MG63 (cell line): ENCODE data around the gene DCAF5. TPM values are rescaled to one million over a fixed set of nuclear protein-coding genes. Genes with fewer than 3 reads are reported as not detected.

Experiments used
- DNase-seq: peaks from one replicate; pipeline ENCODE4 v3.0.0-alpha.2; 2020
- H3K27me3 ChIP-seq: fragments of 250-450 bp; sonication (Bioruptor Pico); 2 replicates; pipeline ENCODE4 v1.5.1; 2020; ENCODE audit warnings: mild to moderate bottlenecking, moderate library complexity
- H3K36me3 ChIP-seq: fragments of 250-450 bp; sonication (Bioruptor Pico); 2 replicates; pipeline ENCODE4 v1.5.1; 2020; ENCODE audit warnings: mild to moderate bottlenecking, moderate library complexity
- H3K4me3 ChIP-seq: fragments of 250-450 bp; sonication (Bioruptor Pico); 2 replicates; pipeline ENCODE4 v1.5.1; 2020; ENCODE audit warnings: mild to moderate bottlenecking, moderate library complexity
- H3K9me3 ChIP-seq: fragments of 250-450 bp; sonication (Bioruptor Pico); 2 replicates; pipeline ENCODE4 v1.5.1; 2020; ENCODE audit warnings: mild to moderate bottlenecking, moderate library complexity
- total RNA-seq: library from RNA; depleted of rRNA; stranded (reverse); fragments of >200 nt; shearing (Covaris generic); gene quantifications from 2 replicates; pipeline ENCODE4 v1.2.3, GENCODE V29; 2014; ENCODE audit warnings: low replicate concordance

DCAF5 gene
- total RNA-seq, 1 experiment from 2014 or later: 7.6 TPM

- Histone ChIP-seq H3K4me3 (peak overlapping the region; percentile 64), H3K27me3 (no peaks in the 10 kb centered on the region), H3K9me3 (no peaks in the 10 kb centered on the region), H3K36me3 (peaks cover 3% of the 10 kb centered on the region; the same call in 1 of the 2 replicates)
- no peak for DNase-seq
Measured at GRCh38 chr14:69152181-69152901, 578 bp downstream of the DCAF5 start.

GRCh38 chr14:69151458-69152180 lies 1.3 kb downstream of the DCAF5 start:
- no peaks in the 10 kb centered on the region for H3K9me3 ChIP-seq
- peak overlapping the region; percentile 64 for H3K4me3 ChIP-seq
- H3K27me3 ChIP-seq: no peaks in the 10 kb centered on the region
- DNase-seq: peak; percentile 56
- H3K36me3 ChIP-seq: peaks cover 3% of the 10 kb centered on the region; the same call in 1 of the 2 replicates

GRCh38 chr14:69149461-69150244 lies 3.3 kb downstream of the DCAF5 start:
- Histone ChIP-seq H3K4me3 (no peak overlapping the region), H3K27me3 (no peaks in the 10 kb centered on the region), H3K9me3 (no peaks in the 10 kb centered on the region), H3K36me3 (peaks cover 3% of the 10 kb centered on the region; the same call in 1 of the 2 replicates)
- DNase-seq: no peak

- Histone ChIP-seq H3K27me3 (no peaks in the 10 kb centered on the region), H3K4me3 (no peak overlapping the region), H3K36me3 (no peaks in the 10 kb centered on the region), H3K9me3 (no peaks in the 10 kb centered on the region)
- no peak for DNase-seq
Measured at GRCh38 chr14:69142101-69142500, 10.8 kb downstream of the DCAF5 start.

- no peak overlapping the region for H3K4me3 ChIP-seq
- no peaks in the 10 kb centered on the region for H3K9me3 ChIP-seq
- H3K36me3 ChIP-seq: no peaks in the 10 kb centered on the region
- DNase-seq: no peak
- H3K27me3 ChIP-seq: no peaks in the 10 kb centered on the region
Measured at GRCh38 chr14:69141550-69141949, 11.4 kb downstream of the DCAF5 start.

GRCh38 chr14:69139743-69140142 lies 13.2 kb downstream of the DCAF5 start:
- no peak overlapping the region for H3K4me3 ChIP-seq
- H3K9me3 ChIP-seq: no peaks in the 10 kb centered on the region
- no peaks in the 10 kb centered on the region for H3K27me3 ChIP-seq
- H3K36me3 ChIP-seq: no peaks in the 10 kb centered on the region
- no peak for DNase-seq

- Histone ChIP-seq H3K36me3 (no peaks in the 10 kb centered on the region), H3K27me3 (no peaks in the 10 kb centered on the region), H3K4me3 (no peak overlapping the region), H3K9me3 (no peaks in the 10 kb centered on the region)
- DNase-seq: no peak
Measured at GRCh38 chr14:69137843-69138535, 14.9 kb downstream of the DCAF5 start.

- Histone ChIP-seq H3K27me3 (no peaks in the 10 kb centered on the region), H3K9me3 (no peaks in the 10 kb centered on the region), H3K4me3 (no peak overlapping the region), H3K36me3 (no peaks in the 10 kb centered on the region)
- peak; percentile 78 for DNase-seq
Measured at GRCh38 chr14:69137416-69137815, 15.5 kb downstream of the DCAF5 start.

- no peak for DNase-seq
- Histone ChIP-seq H3K36me3 (no peaks in the 10 kb centered on the region), H3K9me3 (no peaks in the 10 kb centered on the region), H3K27me3 (no peaks in the 10 kb centered on the region), H3K4me3 (no peak overlapping the region)
Measured at GRCh38 chr14:69135133-69135532, 17.8 kb downstream of the DCAF5 start.

GRCh38 chr14:69133206-69134125 lies 19.5 kb downstream of the DCAF5 start:
- Histone ChIP-seq H3K9me3 (no peaks in the 10 kb centered on the region), H3K4me3 (no peak overlapping the region), H3K27me3 (no peaks in the 10 kb centered on the region), H3K36me3 (no peaks in the 10 kb centered on the region)
- DNase-seq: peak; percentile 25

- no peak for DNase-seq
- Histone ChIP-seq H3K9me3 (no peaks in the 10 kb centered on the region), H3K36me3 (no peaks in the 10 kb centered on the region), H3K27me3 (no peaks in the 10 kb centered on the region), H3K4me3 (no peak overlapping the region)
Measured at GRCh38 chr14:69132513-69133181, 20.3 kb downstream of the DCAF5 start.

GRCh38 chr14:69131176-69131575 lies 21.7 kb downstream of the DCAF5 start:
- Histone ChIP-seq H3K4me3 (no peak overlapping the region), H3K9me3 (no peaks in the 10 kb centered on the region), H3K36me3 (no peaks in the 10 kb centered on the region), H3K27me3 (no peaks in the 10 kb centered on the region)
- DNase-seq: no peak

GRCh38 chr14:69129264-69129880 lies 23.5 kb downstream of the DCAF5 start:
- Histone ChIP-seq H3K27me3 (no peaks in the 10 kb centered on the region), H3K4me3 (no peak overlapping the region), H3K9me3 (no peaks in the 10 kb centered on the region), H3K36me3 (no peaks in the 10 kb centered on the region)
- DNase-seq: peak; percentile 52

GRCh38 chr14:69118305-69118704 lies 34.6 kb downstream of the DCAF5 start:
- Histone ChIP-seq H3K36me3 (no peaks in the 10 kb centered on the region; the same call in 1 of the 2 replicates), H3K4me3 (no peak overlapping the region), H3K9me3 (no peaks in the 10 kb centered on the region), H3K27me3 (no peaks in the 10 kb centered on the region)
- no peak for DNase-seq
